Endodermal cell (in vitro differentiated cells): ENCODE results near the gene OAS2. TPM values are rescaled to one million over a fixed set of nuclear protein-coding genes. Genes with fewer than 3 reads are reported as not detected.

ENCODE experiments used
- DNase-seq: peaks from one replicate; pipeline ENCODE4 v3.0.0-alpha.2; 2017
- H3K27ac ChIP-seq: 2 replicates; pipeline ENCODE4 v1.5.1; 2013; ENCODE audit warnings: mild to moderate bottlenecking, low read depth, low read length, moderate library complexity
- H3K27me3 ChIP-seq: 2 replicates; pipeline ENCODE4 v1.6.1; 2013; ENCODE audit warnings: mild to moderate bottlenecking, low read length, moderate library complexity; ENCODE audit not compliant: insufficient read depth, control insufficient read depth, poor library complexity, severe bottlenecking
- H3K36me3 ChIP-seq: 2 replicates; pipeline ENCODE4 v1.7.0; 2013; ENCODE audit warnings: mild to moderate bottlenecking, low read length, moderate library complexity; ENCODE audit not compliant: control insufficient read depth, insufficient read depth
- H3K4me1 ChIP-seq: one replicate; pipeline ENCODE4 v1.7.0; 2013; ENCODE audit warnings: low read length; ENCODE audit not compliant: control insufficient read depth, insufficient read depth
- H3K4me3 ChIP-seq: 2 replicates; pipeline ENCODE4 v1.5.1; 2013; ENCODE audit warnings: mild to moderate bottlenecking, low read length, moderate library complexity
- H3K9ac ChIP-seq: 2 replicates; pipeline ENCODE4 v1.6.1; 2013; ENCODE audit warnings: mild to moderate bottlenecking, low read length, moderate library complexity; ENCODE audit not compliant: poor library complexity, severe bottlenecking; ENCODE audit errors: extremely low read depth
- H3K9me3 ChIP-seq: 2 replicates; pipeline ENCODE4 v1.6.1; 2013; ENCODE audit warnings: mild to moderate bottlenecking, low read length, moderate library complexity; ENCODE audit not compliant: control insufficient read depth
- H3K27ac Mint-ChIP-seq: 2 replicates; pipeline ENCODE4 v1.8.0; 2020; ENCODE audit warnings: mixed read lengths
- H3K27me3 Mint-ChIP-seq: 2 replicates; pipeline ENCODE4 v1.8.0; 2021; ENCODE audit warnings: mild to moderate bottlenecking, mixed read lengths; ENCODE audit not compliant: insufficient read depth
- H3K36me3 Mint-ChIP-seq: 2 replicates; pipeline ENCODE4 v1.8.0; 2020; ENCODE audit warnings: low read depth, mixed read lengths
- H3K4me1 Mint-ChIP-seq: 2 replicates; pipeline ENCODE4 v1.8.0; 2020; ENCODE audit warnings: mixed read lengths
- H3K4me3 Mint-ChIP-seq: 2 replicates; pipeline ENCODE4 v1.8.0; 2020; ENCODE audit warnings: mild to moderate bottlenecking, moderate library complexity, mixed read lengths
- H3K9me3 Mint-ChIP-seq: 2 replicates; pipeline ENCODE4 v1.8.0; 2020; ENCODE audit warnings: mild to moderate bottlenecking, mixed read lengths
- CTCF ChIP-seq: fragments of 200-600 bp; sonication (generic); conservative IDR thresholded peaks from 2 replicates; pipeline ENCODE4 v1.5.0; 2021; ENCODE audit warnings: antibody characterized with exemption, mild to moderate bottlenecking
- WGBS, 2 experiments: methylation state at CpG; one replicate each; pipeline versions ENCODE4 v1.1.5 to v1.1.7; 2013; ENCODE audit warnings: missing lambda C conversion rate in 2 of 2, mixed read lengths in 1 of 2; ENCODE audit not compliant: insufficient coverage in 1 of 2, insufficient read length in 1 of 2; 5-methylcytosine and 5-hydroxymethylcytosine counted together
- total RNA-seq, 2 donors: library from RNA; stranded (reverse); fragmentation: NEBNext Ultra II Directional in 1 of 2; extraction: Animal tissue kit (Norgen Biotek cat#: 25700) in 1 of 2; gene quantifications; 2 replicates in 1 of 2; 3 replicates in 1 of 2; pipeline ENCODE4 v1.2.1, GENCODE V29; 2021

Gene OAS2
- total RNA-seq, 2 donors from 2014 or later = not detected

DNA sequence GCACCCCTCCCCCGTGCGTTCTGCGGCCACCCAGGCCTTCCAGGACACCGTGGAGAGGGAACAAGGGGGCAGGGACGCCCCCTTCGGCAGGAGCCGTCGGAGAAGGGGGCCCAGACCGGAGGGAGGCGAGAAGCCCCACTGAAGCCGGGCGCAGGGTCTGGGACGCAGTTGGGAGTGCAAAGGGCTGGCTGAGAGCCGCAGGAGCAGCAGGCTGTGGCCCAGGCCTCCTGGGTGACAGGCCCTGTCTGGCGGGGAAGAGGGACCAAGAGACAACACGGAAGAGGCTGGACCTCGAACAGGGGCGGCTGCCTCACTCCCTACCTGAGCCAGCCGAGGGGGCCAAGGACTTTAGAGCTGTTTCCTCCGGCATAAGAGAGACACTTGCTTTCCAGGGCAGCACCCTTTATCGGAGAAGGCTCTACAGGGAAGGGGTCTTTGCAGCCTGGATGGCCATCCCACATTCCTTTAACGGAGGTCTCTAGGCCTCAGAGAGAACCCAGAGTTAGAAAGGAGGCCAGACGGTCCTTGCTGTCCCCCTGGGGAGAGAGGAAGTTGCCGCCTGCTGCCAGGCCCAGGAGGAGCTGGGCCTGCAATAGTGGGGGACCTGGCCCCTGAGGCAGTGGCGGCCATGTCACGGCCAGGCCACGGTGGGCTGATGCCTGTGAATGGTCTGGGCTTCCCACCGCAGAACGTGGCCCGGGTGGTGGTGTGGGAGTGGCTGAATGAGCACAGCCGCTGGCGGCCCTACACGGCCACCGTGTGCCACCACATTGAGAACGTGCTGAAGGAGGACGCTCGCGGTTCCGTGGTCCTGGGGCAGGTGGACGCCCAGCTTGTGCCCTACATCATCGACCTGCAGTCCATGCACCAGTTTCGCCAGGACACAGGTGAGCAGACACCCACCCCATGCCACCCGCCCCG lies 79.5 kb downstream of the OAS2 start:
- no peaks in the 10 kb centered on the region for H3K36me3 Mint-ChIP-seq
- peak; percentile 82 for DNase-seq
- Histone ChIP-seq H3K4me3 (no peak overlapping the region), H3K9ac (no peak overlapping the region), H3K4me1 (no peaks in the 10 kb centered on the region), H3K27me3 (peaks cover 62% of the 10 kb centered on the region), H3K36me3 (no peaks in the 10 kb centered on the region), H3K27ac (peak overlapping the region; percentile 17), H3K9me3 (no peaks in the 10 kb centered on the region)
- H3K27ac Mint-ChIP-seq = no peak overlapping the region
- peak overlapping the region; percentile 50 for H3K4me3 Mint-ChIP-seq
- no peak for TF ChIP-seq CTCF
- peaks cover 44% of the 10 kb centered on the region for H3K27me3 Mint-ChIP-seq
- H3K9me3 Mint-ChIP-seq = no peaks in the 10 kb centered on the region
- WGBS, 2 experiments = 74 to 78% methylated on average over 26 to 44 of the region's 44 CpGs
- peaks cover 2% of the 10 kb centered on the region for H3K4me1 Mint-ChIP-seq

DNA sequence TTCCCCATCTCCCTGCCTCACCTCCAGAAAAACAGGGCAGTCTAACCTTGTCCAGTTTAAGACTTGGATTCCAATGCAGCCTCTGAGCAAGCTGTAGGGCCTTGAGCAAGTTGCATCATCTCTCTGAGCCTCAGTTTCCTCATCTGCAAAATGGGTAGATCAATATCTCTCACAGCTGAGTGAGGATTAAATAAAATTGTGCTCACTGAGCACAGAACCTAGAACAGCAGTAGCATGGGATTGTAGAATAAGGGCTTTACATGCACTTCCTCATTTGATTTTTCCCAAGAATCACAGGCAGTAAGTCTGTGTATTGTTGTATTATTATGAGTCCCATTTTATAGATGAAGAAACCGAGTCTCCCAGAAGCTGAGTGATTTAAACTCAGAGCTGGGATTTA lies 80.2 kb downstream of the OAS2 start:
- no peak overlapping the region for H3K27ac Mint-ChIP-seq
- no peaks in the 10 kb centered on the region for H3K4me1 ChIP-seq
- H3K9me3 Mint-ChIP-seq = no peaks in the 10 kb centered on the region
- peaks cover 56% of the 10 kb centered on the region for H3K27me3 ChIP-seq
- H3K4me1 Mint-ChIP-seq = peaks cover 2% of the 10 kb centered on the region
- no peak overlapping the region for H3K4me3 Mint-ChIP-seq
- H3K27ac ChIP-seq = no peak overlapping the region
- H3K9me3 ChIP-seq = no peaks in the 10 kb centered on the region
- no peaks in the 10 kb centered on the region for H3K36me3 Mint-ChIP-seq
- no peak overlapping the region for H3K9ac ChIP-seq
- H3K27me3 Mint-ChIP-seq = peaks cover 37% of the 10 kb centered on the region
- TF ChIP-seq CTCF = no peak
- no peaks in the 10 kb centered on the region for H3K36me3 ChIP-seq
- 87% methylated on average over 1 of the region's 1 CpG; no CpG with 5 or more reads in 1 of the 2 experiments for WGBS, 2 experiments
- H3K4me3 ChIP-seq = no peak overlapping the region
- no peak for DNase-seq

DNA sequence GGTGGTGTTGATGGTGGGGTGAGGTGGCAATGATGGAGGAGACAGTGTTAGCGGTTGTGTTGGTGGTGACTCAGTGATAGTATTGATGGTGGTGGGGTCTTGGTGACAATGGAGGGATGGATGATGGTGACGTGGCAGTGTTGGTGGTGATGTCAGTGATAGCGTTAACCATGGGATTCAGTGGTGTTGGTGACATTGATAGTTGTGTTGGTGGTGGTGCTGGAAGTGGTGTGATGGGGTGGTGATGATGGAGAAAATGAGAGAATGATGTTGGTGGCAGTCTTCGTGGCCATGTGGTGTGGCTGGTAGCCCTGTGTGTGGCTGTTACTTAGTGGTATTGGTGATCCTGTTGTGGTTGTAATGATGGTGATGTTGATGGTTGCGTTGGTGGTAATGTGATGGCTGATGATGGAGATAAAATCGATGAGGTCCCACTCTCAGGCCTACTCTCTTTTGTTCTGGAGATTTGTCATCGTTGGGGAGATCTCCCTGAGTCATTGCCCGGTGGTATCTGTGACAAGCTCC lies 80.8 kb downstream of the OAS2 start:
- Histone ChIP-seq H3K4me3 (no peak overlapping the region), H3K36me3 (no peaks in the 10 kb centered on the region), H3K27ac (no peak overlapping the region), H3K9me3 (no peaks in the 10 kb centered on the region), H3K27me3 (peaks cover 53% of the 10 kb centered on the region), H3K9ac (no peak overlapping the region), H3K4me1 (no peaks in the 10 kb centered on the region)
- no peak overlapping the region for H3K27ac Mint-ChIP-seq
- peaks cover 31% of the 10 kb centered on the region for H3K27me3 Mint-ChIP-seq
- no peak overlapping the region for H3K4me3 Mint-ChIP-seq
- WGBS, 2 experiments = 91 to 100% methylated on average over 3 to 8 of the region's 8 CpGs
- no peaks in the 10 kb centered on the region for H3K36me3 Mint-ChIP-seq
- DNase-seq = no peak
- TF ChIP-seq CTCF = no peak
- peaks cover 2% of the 10 kb centered on the region for H3K4me1 Mint-ChIP-seq
- no peaks in the 10 kb centered on the region for H3K9me3 Mint-ChIP-seq
